HEK293 (cell line): ENCODE measurements around the gene C11orf58.

Source experiments
- CTCF ChIA-PET: fragments of 350-600 bp; formaldehyde crosslinking; extraction: SDS; loops from one replicate; lab custom pipeline; 2021; ENCODE audit warnings: antibody characterized with exemption; lab: Yijun Ruan, JAX
- POLR2A ChIA-PET: fragments of 300-600 bp; formaldehyde crosslinking; extraction: SDS; loops from one replicate; lab custom pipeline; 2020; ENCODE audit warnings: antibody characterized with exemption, inconsistent platforms; lab: Yijun Ruan, JAX
- H3K27ac ChIP-seq: fragments of 200-500 bp; sonication (Bioruptor generic); 2 replicates; pipeline ENCODE4 v1.5.1; 2014; ENCODE audit warnings: low read depth, low read length, control low read depth, inconsistent platforms; ENCODE audit errors: extremely low read depth
- H3K36me3 ChIP-seq, 2 experiments: fragments of 200-500 bp in 1 of 2; sonication (Bioruptor generic) in 1 of 2; 1 replicate in 1 of 2; 2 replicates in 1 of 2; pipeline ENCODE4 v1.5.1; 2014 to 2017; ENCODE audit warnings: inconsistent platforms in 2 of 2, low read length in 2 of 2; ENCODE audit not compliant: control insufficient read depth in 2 of 2, insufficient read depth in 1 of 2
- H3K4me1 ChIP-seq: fragments of 200-500 bp; sonication (Bioruptor generic); 2 replicates; pipeline ENCODE4 v1.5.1; 2014; ENCODE audit warnings: mild to moderate bottlenecking, low read length, inconsistent platforms; ENCODE audit not compliant: control insufficient read depth, insufficient read depth
- H3K4me3 ChIP-seq: 2 replicates; pipeline ENCODE4 v1.5.1; 2011; ENCODE audit warnings: low read depth, mild to moderate bottlenecking, control low read depth, low read length, moderate library complexity
- H3K9me3 ChIP-seq: fragments of 200-500 bp; sonication (Bioruptor generic); 2 replicates; pipeline ENCODE4 v1.5.1; 2014; ENCODE audit warnings: low read depth, low read length, inconsistent platforms; ENCODE audit not compliant: control insufficient read depth, insufficient read depth
- GLIS1 ChIP-seq: fragments of 450-650 bp; formaldehyde crosslinking; IDR thresholded peaks from 2 replicates; pipeline ENCODE4 v1.5.1; 2016; ENCODE audit warnings: missing biosample characterization, missing genetic modification characterization
- ZEB2 ChIP-seq: fragments of 450-650 bp; formaldehyde crosslinking; IDR thresholded peaks from 2 replicates; pipeline ENCODE4 v1.5.1; 2016; ENCODE audit warnings: missing biosample characterization, missing genetic modification characterization
- ZNF132 ChIP-seq: fragments of 450-650 bp; formaldehyde crosslinking; IDR thresholded peaks from 2 replicates; pipeline ENCODE4 v1.5.1; 2017; ENCODE audit warnings: missing biosample characterization, missing genetic modification characterization, borderline replicate concordance
- ZNF155 ChIP-seq: fragments of 450-650 bp; formaldehyde crosslinking; IDR thresholded peaks from 2 replicates; pipeline ENCODE4 v1.5.1; 2016; ENCODE audit warnings: missing biosample characterization, missing genetic modification characterization
- ZNF211 ChIP-seq: fragments of 450-650 bp; formaldehyde crosslinking; IDR thresholded peaks from 2 replicates; pipeline ENCODE4 v1.5.1; 2016; ENCODE audit warnings: low read depth, missing biosample characterization, missing genetic modification characterization
- ZNF23 ChIP-seq: fragments of 450-650 bp; formaldehyde crosslinking; IDR thresholded peaks from 2 replicates; pipeline ENCODE4 v1.5.1; 2016; ENCODE audit warnings: missing biosample characterization, missing genetic modification characterization, borderline replicate concordance
- ZNF335 ChIP-seq: fragments of 450-650 bp; formaldehyde crosslinking; conservative IDR thresholded peaks from 2 replicates; pipeline ENCODE4 v1.5.1; 2016; ENCODE audit warnings: missing biosample characterization, missing genetic modification characterization
- ZNF548 ChIP-seq: fragments of 450-650 bp; formaldehyde crosslinking; IDR thresholded peaks from 2 replicates; pipeline ENCODE4 v1.5.1; 2016; ENCODE audit warnings: missing biosample characterization, missing genetic modification characterization
- ZNF677 ChIP-seq: fragments of 450-650 bp; IDR thresholded peaks from 2 replicates; pipeline ENCODE4 v1.5.0; 2018; ENCODE audit warnings: missing biosample characterization, mild to moderate bottlenecking, missing genetic modification characterization, moderate library complexity
- ZNF791 ChIP-seq: fragments of 450-650 bp; formaldehyde crosslinking; IDR thresholded peaks from 2 replicates; pipeline ENCODE4 v1.5.1; 2016; ENCODE audit warnings: missing biosample characterization, missing genetic modification characterization
- ZNF792 ChIP-seq: fragments of 450-650 bp; formaldehyde crosslinking; IDR thresholded peaks from 2 replicates; pipeline ENCODE4 v1.5.1; 2016; ENCODE audit warnings: missing biosample characterization, missing genetic modification characterization
- TF ChIP-seq, protein P1 (sequence below): fragments of 450-650 bp; formaldehyde crosslinking; IDR thresholded peaks from 2 replicates; pipeline ENCODE4 v1.5.1; 2016; ENCODE audit warnings: missing biosample characterization, missing genetic modification characterization
- TF ChIP-seq, protein P2 (sequence below): fragments of 450-650 bp; formaldehyde crosslinking; IDR thresholded peaks from 2 replicates; pipeline ENCODE4 v1.5.1; 2017; ENCODE audit warnings: missing biosample characterization, mild to moderate bottlenecking, missing genetic modification characterization, moderate library complexity
- TF ChIP-seq, protein P3 (sequence below): fragments of 450-650 bp; formaldehyde crosslinking; IDR thresholded peaks from 2 replicates; pipeline ENCODE4 v1.5.1; 2017; ENCODE audit warnings: missing biosample characterization, missing genetic modification characterization
- TF ChIP-seq, protein P4 (sequence below): fragments of 450-650 bp; formaldehyde crosslinking; IDR thresholded peaks from 2 replicates; pipeline ENCODE4 v1.5.1; 2016; ENCODE audit warnings: missing biosample characterization, missing genetic modification characterization
- TF ChIP-seq, protein P5 (sequence below): fragments of 450-650 bp; formaldehyde crosslinking; IDR thresholded peaks from 2 replicates; pipeline ENCODE4 v1.5.1; 2016; ENCODE audit warnings: missing biosample characterization, missing genetic modification characterization, low read depth
- TF ChIP-seq, protein P6 (sequence below): fragments of 450-650 bp; formaldehyde crosslinking; IDR thresholded peaks from 2 replicates; pipeline ENCODE4 v1.5.1; 2016; ENCODE audit warnings: missing biosample characterization, missing genetic modification characterization
- TF ChIP-seq, protein P7 (sequence below): fragments of 450-650 bp; formaldehyde crosslinking; IDR thresholded peaks from 2 replicates; pipeline ENCODE4 v1.5.1; 2016; ENCODE audit warnings: missing biosample characterization, missing genetic modification characterization

C11orf58 gene

DNA sequence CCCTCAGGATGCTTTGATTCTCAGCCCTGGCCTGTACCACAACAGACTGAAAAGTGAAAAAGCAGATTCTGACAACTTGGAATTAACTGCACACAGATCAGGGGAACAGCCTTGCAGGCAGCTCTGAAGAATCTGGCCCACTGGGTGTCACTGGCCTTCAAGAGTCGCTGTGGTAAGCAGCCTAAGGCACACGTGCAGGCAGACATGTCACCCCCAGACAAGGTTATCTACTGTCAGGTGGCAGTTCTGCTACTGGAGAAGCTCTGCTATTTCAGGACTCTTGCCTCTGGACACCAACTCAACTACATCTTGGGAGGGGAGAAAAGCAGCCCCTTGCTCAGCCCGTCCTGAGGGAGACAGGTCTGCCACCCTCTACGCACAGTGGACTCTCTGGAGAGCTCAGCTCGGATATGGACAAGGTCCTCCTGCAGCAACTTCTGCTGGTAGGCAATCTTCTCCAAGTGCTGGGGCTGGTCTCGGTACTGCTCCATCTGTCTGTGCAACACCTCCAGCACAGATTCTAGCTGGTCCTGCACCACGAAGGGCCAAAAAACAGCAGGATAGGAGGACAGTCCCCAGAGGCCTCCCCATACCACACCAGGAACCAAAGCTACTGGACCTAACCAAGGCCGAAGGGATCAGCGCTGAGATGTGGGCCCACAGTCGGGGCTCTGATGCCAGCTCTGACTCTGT is 63.0 kb downstream of the C11orf58 start (continued):
- TF ChIP-seq ZNF132 (no peak), ZNF155 (tag by site-specific recombination) (no peak), ZNF791 (tag by site-specific recombination) (no peak), ZNF677 (tag by site-specific recombination) (no peak)
- TF ChIP-seq, protein P1, sequence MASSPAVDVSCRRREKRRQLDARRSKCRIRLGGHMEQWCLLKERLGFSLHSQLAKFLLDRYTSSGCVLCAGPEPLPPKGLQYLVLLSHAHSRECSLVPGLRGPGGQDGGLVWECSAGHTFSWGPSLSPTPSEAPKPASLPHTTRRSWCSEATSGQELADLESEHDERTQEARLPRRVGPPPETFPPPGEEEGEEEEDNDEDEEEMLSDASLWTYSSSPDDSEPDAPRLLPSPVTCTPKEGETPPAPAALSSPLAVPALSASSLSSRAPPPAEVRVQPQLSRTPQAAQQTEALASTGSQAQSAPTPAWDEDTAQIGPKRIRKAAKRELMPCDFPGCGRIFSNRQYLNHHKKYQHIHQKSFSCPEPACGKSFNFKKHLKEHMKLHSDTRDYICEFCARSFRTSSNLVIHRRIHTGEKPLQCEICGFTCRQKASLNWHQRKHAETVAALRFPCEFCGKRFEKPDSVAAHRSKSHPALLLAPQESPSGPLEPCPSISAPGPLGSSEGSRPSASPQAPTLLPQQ (tag by site-specific recombination): no peak

DNA sequence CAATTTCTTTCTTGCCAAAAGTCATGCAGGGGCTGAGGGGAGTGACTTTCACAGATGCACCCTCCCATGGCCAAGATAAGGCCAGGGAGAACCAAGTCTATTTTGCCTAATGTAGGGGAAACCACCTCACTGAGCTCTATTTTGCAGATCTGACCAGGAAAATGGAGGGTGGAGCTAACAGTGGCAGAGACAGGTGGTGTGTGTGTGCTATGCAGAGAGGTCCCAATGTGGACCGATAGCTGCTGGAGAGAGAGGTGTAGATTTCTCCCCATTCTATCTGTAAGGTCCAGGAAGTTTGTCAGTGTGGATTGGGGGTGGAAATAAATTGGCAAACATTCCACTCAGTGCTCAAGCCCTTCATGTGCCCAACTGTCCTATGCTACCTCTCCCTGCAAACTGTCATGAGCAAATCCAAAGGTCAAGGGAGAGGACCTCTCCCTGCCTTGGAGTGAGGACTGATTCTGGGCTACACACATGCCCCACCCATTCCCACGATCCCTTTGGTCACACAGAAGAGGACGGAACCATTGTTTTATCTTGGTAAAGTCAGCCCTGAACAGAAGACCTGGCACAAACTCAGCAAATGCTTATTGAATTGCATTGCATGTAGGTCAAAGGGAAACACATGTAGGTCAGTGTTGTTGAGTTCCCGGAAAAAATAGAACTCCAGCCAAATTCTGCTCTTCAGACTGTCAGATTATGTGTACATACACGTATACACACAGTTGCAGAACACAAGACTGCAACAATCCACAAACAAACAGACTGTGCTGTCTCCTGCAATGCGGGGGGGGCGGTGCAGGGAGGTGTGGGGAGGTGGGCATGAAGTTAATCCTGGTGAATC is 65.9 kb downstream of the C11orf58 start:
- no peaks in the 10 kb centered on the region for H3K9me3 ChIP-seq
- ChIA-PET POLR2A (no interaction called here), CTCF (interaction anchor here (1.5 to 3.5 kb wide), 2 partner anchors 16 to 20 kb away, joined by 8 to 14 read pairs; no protein-coding TSS in a partner anchor)
- no peak overlapping the region for H3K27ac ChIP-seq
- peaks cover 0 to 16% of the 10 kb centered on the region in 2 experiments; a peak in 1 of 3 replicates for H3K36me3 ChIP-seq
- no peak overlapping the region for H3K4me3 ChIP-seq
- H3K4me1 ChIP-seq: no peaks in the 10 kb centered on the region
- TF ChIP-seq, protein P2, sequence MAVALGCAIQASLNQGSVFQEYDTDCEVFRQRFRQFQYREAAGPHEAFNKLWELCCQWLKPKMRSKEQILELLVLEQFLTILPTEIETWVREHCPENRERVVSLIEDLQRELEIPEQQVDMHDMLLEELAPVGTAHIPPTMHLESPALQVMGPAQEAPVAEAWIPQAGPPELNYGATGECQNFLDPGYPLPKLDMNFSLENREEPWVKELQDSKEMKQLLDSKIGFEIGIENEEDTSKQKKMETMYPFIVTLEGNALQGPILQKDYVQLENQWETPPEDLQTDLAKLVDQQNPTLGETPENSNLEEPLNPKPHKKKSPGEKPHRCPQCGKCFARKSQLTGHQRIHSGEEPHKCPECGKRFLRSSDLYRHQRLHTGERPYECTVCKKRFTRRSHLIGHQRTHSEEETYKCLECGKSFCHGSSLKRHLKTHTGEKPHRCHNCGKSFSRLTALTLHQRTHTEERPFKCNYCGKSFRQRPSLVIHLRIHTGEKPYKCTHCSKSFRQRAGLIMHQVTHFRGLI: no peak
- TF ChIP-seq ZNF548 (tag by site-specific recombination): no peak
- TF ChIP-seq ZNF211: no peak
- TF ChIP-seq ZNF792 (tag by site-specific recombination): no peak
- no peak for TF ChIP-seq ZNF23 (tag by site-specific recombination)
- TF ChIP-seq ZNF335 (tag by site-specific recombination): no peak
- TF ChIP-seq ZEB2 (tag by site-specific recombination): no peak
- TF ChIP-seq, protein P3, sequence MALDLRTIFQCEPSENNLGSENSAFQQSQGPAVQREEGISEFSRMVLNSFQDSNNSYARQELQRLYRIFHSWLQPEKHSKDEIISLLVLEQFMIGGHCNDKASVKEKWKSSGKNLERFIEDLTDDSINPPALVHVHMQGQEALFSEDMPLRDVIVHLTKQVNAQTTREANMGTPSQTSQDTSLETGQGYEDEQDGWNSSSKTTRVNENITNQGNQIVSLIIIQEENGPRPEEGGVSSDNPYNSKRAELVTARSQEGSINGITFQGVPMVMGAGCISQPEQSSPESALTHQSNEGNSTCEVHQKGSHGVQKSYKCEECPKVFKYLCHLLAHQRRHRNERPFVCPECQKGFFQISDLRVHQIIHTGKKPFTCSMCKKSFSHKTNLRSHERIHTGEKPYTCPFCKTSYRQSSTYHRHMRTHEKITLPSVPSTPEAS (tag by site-specific recombination): no peak
- TF ChIP-seq, protein P4, sequence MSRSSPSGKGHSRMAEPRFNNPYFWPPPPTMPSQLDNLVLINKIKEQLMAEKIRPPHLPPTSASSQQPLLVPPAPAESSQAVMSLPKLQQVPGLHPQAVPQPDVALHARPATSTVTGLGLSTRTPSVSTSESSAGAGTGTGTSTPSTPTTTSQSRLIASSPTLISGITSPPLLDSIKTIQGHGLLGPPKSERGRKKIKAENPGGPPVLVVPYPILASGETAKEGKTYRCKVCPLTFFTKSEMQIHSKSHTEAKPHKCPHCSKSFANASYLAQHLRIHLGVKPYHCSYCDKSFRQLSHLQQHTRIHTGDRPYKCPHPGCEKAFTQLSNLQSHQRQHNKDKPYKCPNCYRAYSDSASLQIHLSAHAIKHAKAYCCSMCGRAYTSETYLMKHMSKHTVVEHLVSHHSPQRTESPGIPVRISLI (tag by site-specific recombination): no peak
- TF ChIP-seq, protein P1 (tag by site-specific recombination): no peak
- TF ChIP-seq, protein P5, sequence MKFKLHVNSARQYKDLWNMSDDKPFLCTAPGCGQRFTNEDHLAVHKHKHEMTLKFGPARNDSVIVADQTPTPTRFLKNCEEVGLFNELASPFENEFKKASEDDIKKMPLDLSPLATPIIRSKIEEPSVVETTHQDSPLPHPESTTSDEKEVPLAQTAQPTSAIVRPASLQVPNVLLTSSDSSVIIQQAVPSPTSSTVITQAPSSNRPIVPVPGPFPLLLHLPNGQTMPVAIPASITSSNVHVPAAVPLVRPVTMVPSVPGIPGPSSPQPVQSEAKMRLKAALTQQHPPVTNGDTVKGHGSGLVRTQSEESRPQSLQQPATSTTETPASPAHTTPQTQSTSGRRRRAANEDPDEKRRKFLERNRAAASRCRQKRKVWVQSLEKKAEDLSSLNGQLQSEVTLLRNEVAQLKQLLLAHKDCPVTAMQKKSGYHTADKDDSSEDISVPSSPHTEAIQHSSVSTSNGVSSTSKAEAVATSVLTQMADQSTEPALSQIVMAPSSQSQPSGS (tag by site-specific recombination): no peak
- TF ChIP-seq, protein P6, sequence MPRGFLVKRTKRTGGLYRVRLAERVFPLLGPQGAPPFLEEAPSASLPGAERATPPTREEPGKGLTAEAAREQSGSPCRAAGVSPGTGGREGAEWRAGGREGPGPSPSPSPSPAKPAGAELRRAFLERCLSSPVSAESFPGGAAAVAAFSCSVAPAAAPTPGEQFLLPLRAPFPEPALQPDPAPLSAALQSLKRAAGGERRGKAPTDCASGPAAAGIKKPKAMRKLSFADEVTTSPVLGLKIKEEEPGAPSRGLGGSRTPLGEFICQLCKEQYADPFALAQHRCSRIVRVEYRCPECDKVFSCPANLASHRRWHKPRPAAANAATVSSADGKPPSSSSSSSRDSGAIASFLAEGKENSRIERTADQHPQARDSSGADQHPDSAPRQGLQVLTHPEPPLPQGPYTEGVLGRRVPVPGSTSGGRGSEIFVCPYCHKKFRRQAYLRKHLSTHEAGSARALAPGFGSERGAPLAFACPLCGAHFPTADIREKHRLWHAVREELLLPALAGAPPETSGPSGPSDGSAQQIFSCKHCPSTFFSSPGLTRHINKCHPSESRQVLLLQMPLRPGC: no peak
- no peak for TF ChIP-seq GLIS1 (tag by site-specific recombination)
- TF ChIP-seq, protein P7, sequence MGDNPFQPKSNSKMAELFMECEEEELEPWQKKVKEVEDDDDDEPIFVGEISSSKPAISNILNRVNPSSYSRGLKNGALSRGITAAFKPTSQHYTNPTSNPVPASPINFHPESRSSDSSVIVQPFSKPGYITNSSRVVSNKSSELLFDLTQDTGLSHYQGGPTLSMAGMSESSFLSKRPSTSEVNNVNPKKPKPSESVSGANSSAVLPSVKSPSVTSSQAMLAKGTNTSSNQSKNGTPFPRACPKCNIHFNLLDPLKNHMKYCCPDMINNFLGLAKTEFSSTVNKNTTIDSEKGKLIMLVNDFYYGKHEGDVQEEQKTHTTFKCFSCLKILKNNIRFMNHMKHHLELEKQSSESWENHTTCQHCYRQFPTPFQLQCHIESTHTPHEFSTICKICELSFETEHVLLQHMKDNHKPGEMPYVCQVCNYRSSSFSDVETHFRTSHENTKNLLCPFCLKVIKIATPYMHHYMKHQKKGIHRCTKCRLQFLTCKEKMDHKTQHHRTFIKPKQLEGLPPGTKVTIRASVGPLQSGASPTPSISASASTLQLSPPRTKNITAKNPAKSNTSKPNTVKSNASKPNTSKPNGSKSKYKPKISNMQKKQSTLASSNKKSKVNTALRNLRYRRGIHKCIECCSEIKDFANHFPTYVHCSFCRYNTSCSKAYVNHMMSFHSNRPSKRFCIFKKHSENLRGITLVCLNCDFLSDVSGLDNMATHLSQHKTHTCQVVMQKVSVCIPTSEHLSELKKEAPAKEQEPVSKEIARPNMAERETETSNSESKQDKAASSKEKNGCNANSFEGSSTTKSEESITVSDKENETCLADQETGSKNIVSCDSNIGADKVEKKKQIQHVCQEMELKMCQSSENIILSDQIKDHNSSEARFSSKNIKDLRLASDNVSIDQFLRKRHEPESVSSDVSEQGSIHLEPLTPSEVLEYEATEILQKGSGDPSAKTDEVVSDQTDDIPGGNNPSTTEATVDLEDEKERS (tag by site-specific recombination): no peak
